Activated naive CD4-positive, alpha-beta T cell treated with anti-CD3 and anti-CD28 coated beads, Interleukin-2, amount 50 U/mL, for 16 hours (primary cell): ENCODE results near the gene CCDC33.

Experiments
- DNase-seq: peaks from one replicate; pipeline ENCODE4 v3.0.0-alpha.2; 2020

CCDC33 gene

GRCh38 chr15:74384881-74385643 is 148.9 kb downstream of the CCDC33 start:
- DNase-seq = peak; percentile 40

GRCh38 chr15:74385733-74386132 is 149.6 kb downstream of the CCDC33 start:
- DNase-seq = no peak
